GM12878 (cell line): ENCODE data around the gene KDM5B. TPM values are rescaled to one million over a fixed set of nuclear protein-coding genes. Genes with fewer than 3 reads are reported as not detected.

Source experiments
- ATAC-seq: fragments of 200-7000 bp; cut with Tn5 transposase; 3 replicates; pipeline ENCODE4 v1.9.1; 2020; ENCODE audit warnings: mild to moderate bottlenecking, moderate library complexity
- BruUV-seq: library from RNA; stranded (reverse); fragments of 400-500 nt; replicated peaks from 2 replicates; lab custom pipeline; 2021; lab: Mats Ljungman, UMichigan
- CTCF ChIA-PET: fragments of 300-600 bp; sonication (Branson Sonifier 250); formaldehyde crosslinking; extraction: SDS; loops from one replicate; lab custom pipeline; 2021; ENCODE audit warnings: inconsistent platforms; lab: Yijun Ruan, JAX
- POLR2A ChIA-PET: fragments of 350-600 bp; formaldehyde crosslinking; extraction: SDS; loops from one replicate; lab custom pipeline; 2021; ENCODE audit warnings: inconsistent platforms; lab: Charles Lee
- RAD21 ChIA-PET: fragments of 300-600 bp; sonication (Branson Sonifier 250); formaldehyde crosslinking; loops from one replicate; lab custom pipeline; 2023; ENCODE audit warnings: antibody characterized with exemption; ENCODE audit not compliant: unreplicated experiment; lab: Charles Lee
- SMC1A ChIA-PET: fragments of 300-600 bp; sonication (Branson Sonifier 250); formaldehyde crosslinking; loops from one replicate; lab custom pipeline; 2023; ENCODE audit not compliant: unreplicated experiment, uncharacterized antibody; lab: Charles Lee
- DNase-seq: peaks from one replicate; pipeline ENCODE4 v3.0.0-alpha.2; 2011; ENCODE audit warnings: low read depth, low spot score
- FAIRE-seq: peaks from 3 replicates; lab custom pipeline; 2011; peaks lifted over from hg19 to GRCh38; lab: Jason Lieb, UNC
- H2AFZ ChIP-seq: 2 replicates; pipeline ENCODE4 v1.6.0; 2011; ENCODE audit warnings: low read depth, low read length, control low read depth; ENCODE audit not compliant: control insufficient read depth
- H3K27ac ChIP-seq: 2 replicates; pipeline ENCODE4 v1.5.1; 2011; ENCODE audit warnings: control low read depth; ENCODE audit not compliant: control insufficient read depth, insufficient read depth
- H3K27me3 ChIP-seq, 2 experiments: replicated peaks in 1 of 2; 2 replicates each; pipeline versions ENCODE4 v1.6.0 to v1.6.1; 2011; ENCODE audit warnings: low read length in 1 of 2; ENCODE audit not compliant: control insufficient read depth in 2 of 2, insufficient read depth in 2 of 2
- H3K36me3 ChIP-seq, 2 experiments: 2 replicates each; pipeline ENCODE4 v1.5.1; 2011; ENCODE audit warnings: low read length in 1 of 2; ENCODE audit not compliant: control insufficient read depth in 2 of 2, insufficient read depth in 2 of 2
- H3K4me1 ChIP-seq: 2 replicates; pipeline ENCODE4 v1.6.1; 2011; ENCODE audit warnings: mild to moderate bottlenecking, low read length, moderate library complexity, mixed read lengths; ENCODE audit not compliant: control insufficient read depth, insufficient read depth
- H3K4me2 ChIP-seq: 2 replicates; pipeline ENCODE4 v1.6.0; 2011; ENCODE audit warnings: control low read depth; ENCODE audit not compliant: control insufficient read depth, insufficient read depth
- H3K4me3 ChIP-seq: fragments of 200-600 bp; sonication (generic); 2 replicates; pipeline ENCODE4 v1.5.1; 2016
- H3K79me2 ChIP-seq: 2 replicates; pipeline ENCODE4 v1.6.0; 2011; ENCODE audit warnings: low read length; ENCODE audit not compliant: control insufficient read depth, insufficient read depth
- H3K9ac ChIP-seq: 2 replicates; pipeline ENCODE4 v1.8.0; 2011; ENCODE audit warnings: low read length, control low read depth, mixed read lengths; ENCODE audit not compliant: control insufficient read depth, insufficient read depth
- H3K9me3 ChIP-seq: replicated peaks from 3 replicates; pipeline ENCODE4 v1.5.1; 2011; ENCODE audit warnings: mild to moderate bottlenecking, low read length; ENCODE audit not compliant: control insufficient read depth, insufficient read depth
- H4K20me1 ChIP-seq: 2 replicates; pipeline ENCODE4 v1.6.0; 2011; ENCODE audit not compliant: control insufficient read depth, insufficient read depth
- ATF2 ChIP-seq: IDR thresholded peaks from 2 replicates; pipeline ENCODE4 v1.6.1; 2012; ENCODE audit warnings: low read length, inconsistent platforms
- BHLHE40 ChIP-seq, 2 experiments: fragments of 450-650 bp in 1 of 2; IDR thresholded peaks; 2 replicates each; pipeline ENCODE4 v1.6.1; 2011 to 2017; ENCODE audit warnings: low read depth in 2 of 2, borderline replicate concordance in 1 of 2, improper control_type of control experiment in 1 of 2, low read length in 1 of 2, mild to moderate bottlenecking in 1 of 2
- HDGF ChIP-seq: fragments of 450-650 bp; IDR thresholded peaks from 2 replicates; pipeline ENCODE4 v1.6.1; 2016; ENCODE audit warnings: antibody characterized with exemption
- PAX8 ChIP-seq: fragments of 450-650 bp; IDR thresholded peaks from 2 replicates; pipeline ENCODE4 v1.6.1; 2017; ENCODE audit warnings: mild to moderate bottlenecking, moderate library complexity
- YBX1 ChIP-seq: fragments of 450-650 bp; IDR thresholded peaks from 2 replicates; pipeline ENCODE4 v1.6.1; 2016; ENCODE audit warnings: antibody characterized with exemption
- WGBS: methylation state at CpG from one replicate; pipeline ENCODE4 v1.1.6; 2016; ENCODE audit warnings: low lambda C conversion rate; ENCODE audit not compliant: insufficient replicate concordance, insufficient coverage; ENCODE audit errors: missing lambda C conversion rate; 5-methylcytosine and 5-hydroxymethylcytosine counted together
- in situ Hi-C: fragments of 300-500 bp; cut with MboI; formaldehyde crosslinking; loops from 9 replicates; pipeline ENCODE4 v1.14.3; 2018; ENCODE audit warnings: mixed read lengths
- intact Hi-C: fragments of 100-400 bp; cut with micrococcal nuclease; formaldehyde crosslinking; loops from one replicate; pipeline ENCODE4 v1.14.2; 2022; ENCODE audit not compliant: unreplicated experiment
- polyA plus RNA-seq, 11 experiments: library from polyadenylated mRNA; depleted of rRNA in 4 of 11; unstranded in 6 of 11; stranded (reverse) in 5 of 11; fragments of >200 nt; fragmentation: Nextera tagmentation in 4 of 11; fragmentation: Illumina TruSeq in 1 of 11; extraction: Ambion mirVana in 4 of 11; extraction: Trizol in 1 of 11; gene quantifications; 1 replicate in 1 of 11; 2 replicates in 10 of 11; pipeline versions ENCODE4 v1.2.1 to v1.2.3, GENCODE V29; 2011 to 2016; ENCODE audit warnings: inconsistent platforms in 2 of 11, missing spikeins in 2 of 11, low read depth in 1 of 11
- total RNA-seq, 4 experiments: library from RNA; depleted of rRNA in 3 of 4; stranded (reverse); fragments of >200 nt in 3 of 4; fragmentation: Illumina TruSeq in 1 of 4; extraction: Trizol in 1 of 4; gene quantifications; 2 replicates each; pipeline versions ENCODE4 v1.2.1 to v1.2.3, GENCODE V29; 2013 to 2021
- TF ChIP-seq, protein P1 (sequence below): fragments of 450-650 bp; formaldehyde crosslinking; IDR thresholded peaks from 2 replicates; pipeline ENCODE4 v1.5.0; 2022; ENCODE audit warnings: mild to moderate bottlenecking, missing genetic modification characterization

KDM5B gene
- total and polyA plus RNA-seq, 10 of the 15 experiments (the other 5 are each of a cell fraction or from before 2014, with no cell fraction given): 1.7 to 26.6 (median 8.1) TPM

- Histone ChIP-seq H4K20me1 (no peaks in the 10 kb centered on the region), H3K27me3 (peaks cover 0 to 2% of the 10 kb centered on the region in 2 experiments; a peak in 2 of 4 replicates)
- POLR2A ChIA-PET: no interaction called here
- FAIRE-seq: no peak
- no TSS peak for BruUV-seq
- TF ChIP-seq BHLHE40 (IDR thresholded peaks at IDR 0.05; ENCODE audit: borderline replicate concordance in 1 of 2, low read depth in 2 of 2, low read length in 1 of 2) (no peak), ATF2 (no peak), PAX8 (no peak), HDGF (no peak), YBX1 (no peak)
- TF ChIP-seq, protein P1, sequence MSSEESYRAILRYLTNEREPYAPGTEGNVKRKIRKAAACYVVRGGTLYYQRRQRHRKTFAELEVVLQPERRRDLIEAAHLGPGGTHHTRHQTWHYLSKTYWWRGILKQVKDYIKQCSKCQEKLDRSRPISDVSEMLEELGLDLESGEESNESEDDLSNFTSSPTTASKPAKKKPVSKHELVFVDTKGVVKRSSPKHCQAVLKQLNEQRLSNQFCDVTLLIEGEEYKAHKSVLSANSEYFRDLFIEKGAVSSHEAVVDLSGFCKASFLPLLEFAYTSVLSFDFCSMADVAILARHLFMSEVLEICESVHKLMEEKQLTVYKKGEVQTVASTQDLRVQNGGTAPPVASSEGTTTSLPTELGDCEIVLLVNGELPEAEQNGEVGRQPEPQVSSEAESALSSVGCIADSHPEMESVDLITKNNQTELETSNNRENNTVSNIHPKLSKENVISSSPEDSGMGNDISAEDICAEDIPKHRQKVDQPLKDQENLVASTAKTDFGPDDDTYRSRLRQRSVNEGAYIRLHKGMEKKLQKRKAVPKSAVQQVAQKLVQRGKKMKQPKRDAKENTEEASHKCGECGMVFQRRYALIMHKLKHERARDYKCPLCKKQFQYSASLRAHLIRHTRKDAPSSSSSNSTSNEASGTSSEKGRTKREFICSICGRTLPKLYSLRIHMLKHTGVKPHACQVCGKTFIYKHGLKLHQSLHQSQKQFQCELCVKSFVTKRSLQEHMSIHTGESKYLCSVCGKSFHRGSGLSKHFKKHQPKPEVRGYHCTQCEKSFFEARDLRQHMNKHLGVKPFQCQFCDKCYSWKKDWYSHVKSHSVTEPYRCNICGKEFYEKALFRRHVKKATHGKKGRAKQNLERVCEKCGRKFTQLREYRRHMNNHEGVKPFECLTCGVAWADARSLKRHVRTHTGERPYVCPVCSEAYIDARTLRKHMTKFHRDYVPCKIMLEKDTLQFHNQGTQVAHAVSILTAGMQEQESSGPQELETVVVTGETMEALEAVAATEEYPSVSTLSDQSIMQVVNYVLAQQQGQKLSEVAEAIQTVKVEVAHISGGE (CRISPR knock-in tag): no peak
- TF ChIP-seq, all 136 proteins: peak for 0
- Histone ChIP-seq H3K4me2 (no peak overlapping the region), H3K79me2 (no peaks in the 10 kb centered on the region), H3K36me3 (no peaks in the 10 kb centered on the region), H3K4me3 (no peak overlapping the region), H3K4me1 (no peaks in the 10 kb centered on the region), H3K9me3 (peaks cover 3% of the 10 kb centered on the region; the same call in 1 of the 3 replicates), H2AFZ (no peak overlapping the region), H3K9ac (no peak overlapping the region), H3K27ac (no peak overlapping the region)
- intact Hi-C loops (no loop called here), in situ Hi-C loops (no loop called here)
- ChIA-PET RAD21 (interaction anchor here (1.2 kb wide), 1 partner anchor 8 kb away, joined by 3 read pairs; no protein-coding TSS in a partner anchor), SMC1A (interaction anchor here (0.6 kb wide), 2 partner anchors 12 to 1819 kb away, joined by 3 read pairs; no protein-coding TSS in a partner anchor), CTCF (interaction anchor here (0.7 to 1.0 kb wide), 4 partner anchors 8 to 41 kb away, joined by 3 read pairs; no protein-coding TSS in a partner anchor)
- DNase-seq (no peak), ATAC-seq (no peak)
- WGBS: 16% methylated on average over 4 of the region's 4 CpGs
Measured at GRCh38 chr1:202679406-202680177, 128.6 kb downstream of the KDM5B start.
